Kidney (tissue), 14 donors: ENCODE data around the gene CTDSP2. TPM values are rescaled to one million over a fixed set of nuclear protein-coding genes. Genes with fewer than 3 reads are reported as not detected.
"Not testable (repeated sequence)": the region's sequence is repeated elsewhere in the genome, so short reads cannot be mapped to it uniquely, and the experiment has no call there.

Experiments used
- DNase-seq, 5 donors: peaks; one replicate each; pipeline ENCODE4 v3.0.0-alpha.2; 2013 to 2020
- FAIRE-seq: peaks from 2 replicates; lab custom pipeline; 2012; peaks lifted over from hg19 to GRCh38; lab: Jason Lieb, UNC
- H3K27ac ChIP-seq, 2 donors: one replicate each; pipeline ENCODE4 v1.7.0; 2013; ENCODE audit warnings: low read depth in 2 of 2, low read length in 2 of 2, inconsistent platforms in 1 of 2
- H3K27me3 ChIP-seq: one replicate; pipeline ENCODE4 v1.7.1; 2013; ENCODE audit warnings: low read length, inconsistent platforms; ENCODE audit not compliant: control insufficient read depth, insufficient read depth
- H3K36me3 ChIP-seq, 3 donors: one replicate each; pipeline versions ENCODE4 v1.7.0 to v1.7.1; 2013; ENCODE audit warnings: low read length in 3 of 3, control low read depth in 1 of 3, inconsistent platforms in 1 of 3; ENCODE audit not compliant: insufficient read depth in 3 of 3, control insufficient read depth in 2 of 3
- H3K4me1 ChIP-seq, 3 donors: one replicate each; pipeline versions ENCODE4 v1.7.0 to v1.7.1; 2013; ENCODE audit warnings: low read length in 3 of 3, inconsistent platforms in 1 of 3, low read depth in 1 of 3; ENCODE audit not compliant: control insufficient read depth in 2 of 3, insufficient read depth in 2 of 3
- H3K4me3 ChIP-seq, 3 donors: one replicate each; pipeline versions ENCODE4 v1.7.0 to v1.8.1; 2013; ENCODE audit warnings: low read length in 3 of 3, control low read depth in 1 of 3, inconsistent platforms in 1 of 3
- H3K9ac ChIP-seq, 3 donors: one replicate each; pipeline versions ENCODE4 v1.7.0 to v1.7.1; 2013; ENCODE audit warnings: low read length in 3 of 3, control low read depth in 1 of 3, inconsistent platforms in 1 of 3
- H3K9me3 ChIP-seq, 3 donors: one replicate each; pipeline versions ENCODE4 v1.7.0 to v1.7.1; 2013; ENCODE audit warnings: low read length in 3 of 3, control low read depth in 1 of 3, inconsistent platforms in 1 of 3; ENCODE audit not compliant: control insufficient read depth in 2 of 3, insufficient read depth in 1 of 3
- intact Hi-C: fragments of 100-400 bp; cut with DNase I; formaldehyde crosslinking; loops from one replicate; pipeline ENCODE4 v1.11.1; 2022
- polyA plus RNA-seq: library from polyadenylated mRNA; stranded (reverse); fragments of 350-450 nt; fragmentation: Illumina TruSeq; extraction: RNeasy Lipid Tissue Mini Kit (QIAGEN cat#74804); gene quantifications from one replicate; pipeline ENCODE4 v1.2.3, GENCODE V29; 2014; ENCODE audit warnings: low read depth, low replicate concordance; ENCODE audit not compliant: insufficient read depth
- total RNA-seq: library from RNA; stranded (reverse); fragmentation: NEBNext Ultra II Directional; extraction: Animal tissue kit (Norgen Biotek cat#: 25700); gene quantifications from one replicate; pipeline ENCODE4 v1.2.1, GENCODE V29; 2021
- TF ChIP-seq, protein P1 (sequence below): IDR thresholded peaks from 3 replicates; pipeline ENCODE4 v1.5.1; 2012; ENCODE audit warnings: mild to moderate bottlenecking, moderate library complexity, borderline replicate concordance; ENCODE audit not compliant: insufficient read depth; ENCODE audit errors: extremely low read depth
- donor health status: control.
- donor health status: control.
- donor health status: control.
- donor health status: control.
- donor health status: control.
- donor health status: DM: yes; HTN: yes; CAD: no.
- donor health status: Normal renal cell carcinoma (clear cell type).

The CTDSP2 gene
- total and polyA plus RNA-seq, 2 donors from 2014 or later, result 46.0 to 198 TPM

DNA sequence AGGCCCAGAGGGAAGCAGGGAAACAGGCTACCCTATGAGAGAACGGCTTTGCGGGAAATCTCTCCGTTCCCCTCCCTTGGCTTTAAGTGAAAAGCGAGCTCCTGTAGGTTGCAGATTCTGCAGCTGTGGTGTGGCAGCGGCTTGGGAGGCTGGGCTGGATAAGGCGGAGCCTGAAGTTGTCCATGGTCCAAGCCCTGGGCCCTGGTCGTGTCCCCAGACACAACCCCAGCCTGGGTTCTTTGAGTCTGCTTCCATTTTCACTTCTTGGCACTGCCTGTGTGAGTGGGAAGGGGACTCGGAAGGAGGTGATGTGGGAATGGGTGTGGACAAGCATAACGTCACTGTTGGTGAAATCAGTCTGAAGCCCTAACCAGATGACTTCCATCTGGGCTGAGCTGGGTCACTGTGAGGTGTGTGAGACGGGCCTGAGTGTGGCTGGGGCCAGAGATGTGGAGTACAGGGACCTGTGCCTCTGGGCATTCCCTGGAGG, 43.0 kb upstream of the CTDSP2 start:
- peak overlapping the region; percentile 75 to 81 for H3K27ac ChIP-seq
- no peaks in the 10 kb centered on the region for H3K36me3 ChIP-seq
- H3K9me3 ChIP-seq, result no peaks in the 10 kb centered on the region
- H3K4me3 ChIP-seq, result no peak overlapping the region
- DNase-seq (peak; percentile 60 to 92 (median 74)), FAIRE-seq (no peak)
- H3K27me3 ChIP-seq, result no peaks in the 10 kb centered on the region
- H3K4me1 ChIP-seq, result peaks cover 3 to 29% (median 28%) of the 10 kb centered on the region in 3 donors
- peak overlapping the region in 1 of 3 donors; percentile 36 for H3K9ac ChIP-seq
- TF ChIP-seq, protein P1, sequence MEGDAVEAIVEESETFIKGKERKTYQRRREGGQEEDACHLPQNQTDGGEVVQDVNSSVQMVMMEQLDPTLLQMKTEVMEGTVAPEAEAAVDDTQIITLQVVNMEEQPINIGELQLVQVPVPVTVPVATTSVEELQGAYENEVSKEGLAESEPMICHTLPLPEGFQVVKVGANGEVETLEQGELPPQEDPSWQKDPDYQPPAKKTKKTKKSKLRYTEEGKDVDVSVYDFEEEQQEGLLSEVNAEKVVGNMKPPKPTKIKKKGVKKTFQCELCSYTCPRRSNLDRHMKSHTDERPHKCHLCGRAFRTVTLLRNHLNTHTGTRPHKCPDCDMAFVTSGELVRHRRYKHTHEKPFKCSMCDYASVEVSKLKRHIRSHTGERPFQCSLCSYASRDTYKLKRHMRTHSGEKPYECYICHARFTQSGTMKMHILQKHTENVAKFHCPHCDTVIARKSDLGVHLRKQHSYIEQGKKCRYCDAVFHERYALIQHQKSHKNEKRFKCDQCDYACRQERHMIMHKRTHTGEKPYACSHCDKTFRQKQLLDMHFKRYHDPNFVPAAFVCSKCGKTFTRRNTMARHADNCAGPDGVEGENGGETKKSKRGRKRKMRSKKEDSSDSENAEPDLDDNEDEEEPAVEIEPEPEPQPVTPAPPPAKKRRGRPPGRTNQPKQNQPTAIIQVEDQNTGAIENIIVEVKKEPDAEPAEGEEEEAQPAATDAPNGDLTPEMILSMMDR, result no peak
- intact Hi-C loops, result no loop called here

DNA sequence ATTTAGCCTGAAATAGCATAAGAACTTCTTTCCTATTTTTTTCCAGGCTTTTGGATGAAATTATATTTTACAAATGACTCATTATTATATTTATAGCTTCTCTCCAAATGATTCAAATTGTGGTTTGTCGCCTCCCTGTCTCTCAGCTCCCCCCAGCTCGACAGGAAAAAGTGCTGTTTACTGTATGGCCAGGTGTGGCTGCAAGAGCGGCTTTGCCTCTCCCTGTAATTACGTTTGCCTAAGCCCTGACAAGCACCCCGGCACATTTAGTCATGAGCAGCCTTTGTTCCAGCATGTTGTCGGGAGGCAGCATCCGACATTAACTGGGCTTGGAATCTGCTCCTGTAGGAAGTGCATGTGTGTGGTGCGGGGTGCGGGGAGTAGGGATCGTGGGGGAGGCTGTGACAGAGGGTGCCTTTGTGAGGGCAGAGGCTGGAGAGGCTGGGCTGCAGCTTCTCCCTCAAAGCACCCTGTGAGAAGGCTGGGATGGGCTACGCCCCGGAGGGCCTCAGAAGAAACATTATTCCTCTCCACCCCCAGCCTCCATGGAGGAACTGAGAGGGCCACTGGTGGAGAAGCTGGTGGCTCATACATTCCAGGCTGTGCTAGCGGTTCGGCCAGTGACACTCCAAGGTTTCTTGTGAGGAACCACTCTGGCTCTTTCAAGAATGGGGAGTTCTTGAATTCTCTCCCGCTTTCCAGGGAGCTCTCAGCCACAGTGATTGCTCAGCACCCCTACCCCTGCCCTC, 42.1 kb upstream of the CTDSP2 start:
- FAIRE-seq (no peak), DNase-seq (peak; percentile 55 to 84 (median 68))
- TF ChIP-seq, protein P1, result no peak

DNA sequence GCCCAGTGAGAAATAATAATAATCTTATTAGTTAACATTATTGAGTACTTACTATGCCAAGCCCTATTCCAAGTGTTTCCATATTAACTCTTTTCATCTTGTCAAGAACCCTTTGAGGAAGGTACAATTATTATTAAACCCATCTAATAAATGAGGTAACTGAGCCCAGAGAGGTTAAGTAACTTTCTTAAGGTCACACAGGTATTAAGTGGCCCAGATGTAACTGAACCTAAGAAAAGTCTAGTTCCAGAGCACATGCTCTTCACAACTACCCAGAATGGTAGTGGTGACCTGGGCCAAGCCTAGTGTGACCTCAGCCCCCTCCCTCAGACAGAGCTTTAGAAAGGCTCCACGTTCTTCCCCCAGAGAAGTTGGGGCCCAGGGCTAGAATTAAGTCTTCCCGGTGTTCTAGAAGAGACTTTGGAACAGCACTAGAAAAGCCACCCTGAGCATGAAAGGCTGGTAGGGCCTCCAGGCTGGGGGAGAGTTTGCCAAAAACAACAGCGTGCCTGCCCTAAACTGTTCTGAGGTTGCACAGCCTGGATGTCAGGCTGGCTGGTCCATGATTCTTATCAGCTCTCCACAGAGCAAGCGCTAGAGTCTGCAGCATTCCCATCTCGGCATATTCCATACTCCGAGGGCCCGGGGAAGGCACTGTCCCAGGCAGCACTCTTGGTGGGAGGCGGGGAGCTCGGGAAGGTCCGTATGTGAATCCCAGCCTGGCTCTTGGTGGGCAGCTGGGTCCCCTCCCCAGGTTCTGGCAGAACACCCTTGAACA, 41.3 kb upstream of the CTDSP2 start:
- DNase-seq, result peak in 3 of 5 donors; percentile 25 to 63 (median 57)
- no peaks in the 10 kb centered on the region for H3K27me3 ChIP-seq
- FAIRE-seq, result no peak
- peak overlapping the region; percentile 33 to 48 for H3K27ac ChIP-seq
- TF ChIP-seq, protein P1, result no peak
- H3K4me1 ChIP-seq, result peaks cover 0 to 15% (median 14%) of the 10 kb centered on the region in 3 donors
- no peaks in the 10 kb centered on the region for H3K9me3 ChIP-seq
- H3K4me3 ChIP-seq, result no peak overlapping the region
- no peak overlapping the region for H3K9ac ChIP-seq
- intact Hi-C loops, result no loop called here
- no peaks in the 10 kb centered on the region for H3K36me3 ChIP-seq

More for the DNA sequence above, 42.1 kb upstream of the CTDSP2 start:
- Histone ChIP-seq H3K4me3 (no peak overlapping the region), H3K9ac (peak overlapping the region in 1 of 3 donors; percentile 34), H3K36me3 (no peaks in the 10 kb centered on the region), H3K27me3 (no peaks in the 10 kb centered on the region), H3K4me1 (peaks cover 0 to 21% (median 19%) of the 10 kb centered on the region in 3 donors), H3K9me3 (no peaks in the 10 kb centered on the region), H3K27ac (peak overlapping the region; percentile 29 to 81)
- intact Hi-C loops, result no loop called here

DNA sequence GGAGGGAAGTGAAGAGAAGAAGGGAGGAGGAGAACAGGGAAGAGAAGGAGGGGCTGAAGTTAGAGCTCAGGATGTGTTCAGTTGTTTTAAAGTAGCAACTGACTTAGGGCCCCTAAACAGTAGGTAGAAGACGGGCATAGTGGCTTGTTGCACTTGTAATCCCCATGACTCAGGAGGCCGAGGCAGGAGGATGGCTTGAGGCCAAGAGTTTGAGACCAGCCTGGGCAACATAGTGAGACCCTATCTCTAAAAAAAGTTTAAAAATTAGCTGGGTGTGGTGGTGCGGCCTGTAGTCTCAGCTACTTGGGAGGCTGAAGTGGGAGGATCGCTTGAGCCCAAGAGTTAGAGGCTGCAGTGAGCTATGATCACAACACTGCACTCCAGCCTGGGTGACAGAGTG, 40.4 kb upstream of the CTDSP2 start:
- FAIRE-seq, H3K27me3 ChIP-seq, H3K36me3 ChIP-seq, H3K9me3 ChIP-seq, H3K27ac ChIP-seq, intact Hi-C loops, H3K4me3 ChIP-seq, DNase-seq, H3K9ac ChIP-seq: not testable (repeated sequence)
- H3K4me1 ChIP-seq, result peaks cover 0 to 14% (median 10%) of the 10 kb centered on the region in 3 donors
